ENCODE measurements around the gene SLC22A1.
"Not testable (repeated sequence)": the region's sequence is repeated elsewhere in the genome, so short reads cannot be mapped to it uniquely, and the experiment has no call there.

Gene SLC22A1

GRCh38 chr6:160138839-160139419 lies 17.3 kb downstream of the SLC22A1 start:
- no peak for DNase-seq (ENCODE audit: low spot score)

- DNase-seq (ENCODE audit: low spot score) = no peak
Measured at GRCh38 chr6:160139420-160139851, 17.8 kb downstream of the SLC22A1 start.

GRCh38 chr6:160140493-160140892 lies 18.9 kb downstream of the SLC22A1 start:
- not testable (repeated sequence) for DNase-seq (ENCODE audit: low spot score)

- DNase-seq (ENCODE audit: low spot score) = no peak
Measured at GRCh38 chr6:160141001-160141726, 19.5 kb downstream of the SLC22A1 start.

- DNase-seq (ENCODE audit: low spot score) = no peak
Measured at GRCh38 chr6:160142115-160142715, 20.6 kb downstream of the SLC22A1 start.

- no peak for DNase-seq (ENCODE audit: low spot score)
Measured at GRCh38 chr6:160146454-160147145, 25.0 kb downstream of the SLC22A1 start.

GRCh38 chr6:160147146-160147536 lies 25.5 kb downstream of the SLC22A1 start:
- DNase-seq (ENCODE audit: low spot score) = no peak

GRCh38 chr6:160154471-160154870 lies 32.9 kb downstream of the SLC22A1 start:
- DNase-seq (ENCODE audit: low spot score) = no peak

GRCh38 chr6:160156842-160157241 lies 35.2 kb downstream of the SLC22A1 start:
- no peak for DNase-seq (ENCODE audit: low spot score)

- DNase-seq (ENCODE audit: low spot score) = no peak
Measured at GRCh38 chr6:160160450-160160849, 38.8 kb downstream of the SLC22A1 start.

- DNase-seq (ENCODE audit: low spot score) = no peak
Measured at GRCh38 chr6:160160929-160161646, 39.5 kb downstream of the SLC22A1 start.

- DNase-seq (ENCODE audit: low spot score) = no peak
Measured at GRCh38 chr6:160161647-160161986, 40.0 kb downstream of the SLC22A1 start.

- no peak for DNase-seq (ENCODE audit: low spot score)
Measured at GRCh38 chr6:160162030-160162566, 40.5 kb downstream of the SLC22A1 start.

- no peak for DNase-seq (ENCODE audit: low spot score)
Measured at GRCh38 chr6:160163425-160163824, 41.8 kb downstream of the SLC22A1 start.

GRCh38 chr6:160163912-160164311 lies 42.3 kb downstream of the SLC22A1 start:
- no peak for DNase-seq (ENCODE audit: low spot score)

GRCh38 chr6:160165928-160166327 lies 44.3 kb downstream of the SLC22A1 start:
- not testable (repeated sequence) for DNase-seq (ENCODE audit: low spot score)

- DNase-seq (ENCODE audit: low spot score) = no peak
Measured at GRCh38 chr6:160167604-160168399, 46.2 kb downstream of the SLC22A1 start.

- DNase-seq (ENCODE audit: low spot score) = no peak
Measured at GRCh38 chr6:160170018-160170680, 48.5 kb downstream of the SLC22A1 start.

GRCh38 chr6:160172704-160173103 lies 51.1 kb downstream of the SLC22A1 start:
- DNase-seq (ENCODE audit: low spot score) = no peak

- DNase-seq (ENCODE audit: low spot score) = no peak
Measured at GRCh38 chr6:160173806-160174527, 52.4 kb downstream of the SLC22A1 start.

Measured in hematopoietic multipotent progenitor cell treated with erythropoietin and hydrocortisone succinate and interleukin-3 and kit ligand, for 17 days (in vitro differentiated cells).